AG20443 (cell line): ENCODE measurements around the gene ADAMTSL3.

ENCODE experiments used
- DNase-seq: peaks from one replicate; pipeline ENCODE4 v3.0.0; 2012; ENCODE audit warnings: low spot score, mixed read lengths

ADAMTSL3 gene

GRCh38 chr15:83837945-83838571, 184.1 kb downstream of the ADAMTSL3 start:
- DNase-seq, result peak; percentile 37

GRCh38 chr15:83838763-83839162, 184.8 kb downstream of the ADAMTSL3 start:
- DNase-seq, result no peak

- DNase-seq, result no peak
Observed at GRCh38 chr15:83842281-83842680, 188.4 kb downstream of the ADAMTSL3 start.

- peak; percentile 32 for DNase-seq
Observed at GRCh38 chr15:83843471-83843871, 189.5 kb downstream of the ADAMTSL3 start.

GRCh38 chr15:83844742-83845141, 190.8 kb downstream of the ADAMTSL3 start:
- no peak for DNase-seq

- peak; percentile 56 for DNase-seq
Observed at GRCh38 chr15:83845230-83845629, 191.3 kb downstream of the ADAMTSL3 start.

- peak; percentile 37 for DNase-seq
Observed at GRCh38 chr15:83846847-83847246, 192.9 kb downstream of the ADAMTSL3 start.

- DNase-seq, result peak; percentile 55
Observed at GRCh38 chr15:83848315-83849050, 194.6 kb downstream of the ADAMTSL3 start.

- DNase-seq, result no peak
Observed at GRCh38 chr15:83850015-83850414, 196.1 kb downstream of the ADAMTSL3 start.

GRCh38 chr15:83850501-83851245, 196.8 kb downstream of the ADAMTSL3 start:
- no peak for DNase-seq

- no peak for DNase-seq
Observed at GRCh38 chr15:83853232-83853631, 199.3 kb downstream of the ADAMTSL3 start.

GRCh38 chr15:83854321-83854720, 200.4 kb downstream of the ADAMTSL3 start:
- no peak for DNase-seq

GRCh38 chr15:83854950-83855707, 201.2 kb downstream of the ADAMTSL3 start:
- no peak for DNase-seq

GRCh38 chr15:83855956-83856355, 202.0 kb downstream of the ADAMTSL3 start:
- DNase-seq, result no peak

- no peak for DNase-seq
Observed at GRCh38 chr15:83858820-83859505, 205.0 kb downstream of the ADAMTSL3 start.

GRCh38 chr15:83866692-83867091, 212.8 kb downstream of the ADAMTSL3 start:
- DNase-seq, result no peak

- DNase-seq, result no peak
Observed at GRCh38 chr15:83869341-83869740, 215.4 kb downstream of the ADAMTSL3 start.

- DNase-seq, result peak; percentile 61
Observed at GRCh38 chr15:83871808-83872559, 218.1 kb downstream of the ADAMTSL3 start.

GRCh38 chr15:83873966-83874365, 220.0 kb downstream of the ADAMTSL3 start:
- no peak for DNase-seq

GRCh38 chr15:83880529-83880928, 226.6 kb downstream of the ADAMTSL3 start:
- no peak for DNase-seq

- no peak for DNase-seq
Observed at GRCh38 chr15:83881156-83881555, 227.2 kb downstream of the ADAMTSL3 start.
